Adrenal gland (tissue), 12 donors: Measurements from ENCODE around the gene PPP2R2D. TPM values are rescaled to one million over a fixed set of nuclear protein-coding genes. Genes with fewer than 3 reads are reported as not detected.

Experiments
- DNase-seq, 7 donors: peaks; one replicate each; pipeline ENCODE4 v3.0.0-alpha.2; 2019 to 2020
- H3K27ac ChIP-seq, 5 donors: fragments of 200-600 bp; sonication (generic) in 4 of 5; 1 replicate in 3 of 5; 2 replicates in 2 of 5; pipeline versions ENCODE4 v1.5.1 to v1.8.0; 2016 to 2020; ENCODE audit warnings: mild to moderate bottlenecking in 1 of 5
- H3K27me3 ChIP-seq: fragments of 200-600 bp; 2 replicates; pipeline ENCODE4 v1.8.0; 2021
- H3K36me3 ChIP-seq, 2 donors: fragments of 200-600 bp; replicated peaks in 1 of 2; 1 replicate in 1 of 2; 2 replicates in 1 of 2; pipeline versions ENCODE4 v1.5.1 to v1.8.0; 2018 to 2022
- H3K4me1 ChIP-seq, 2 donors: fragments of 200-600 bp; replicated peaks in 1 of 2; 1 replicate in 1 of 2; 2 replicates in 1 of 2; pipeline versions ENCODE4 v1.5.1 to v1.8.0; 2018 to 2021
- H3K4me3 ChIP-seq, 4 donors: fragments of 200-600 bp; sonication (generic) in 3 of 4; one replicate each; pipeline ENCODE4 v1.5.1; 2016 to 2018
- H3K9me3 ChIP-seq, 3 donors: fragments of 200-600 bp; sonication (generic) in 1 of 3; replicated peaks in 1 of 3; 1 replicate in 2 of 3; 2 replicates in 1 of 3; pipeline versions ENCODE4 v1.5.1 to v1.8.0; 2016 to 2021
- CTCF ChIP-seq, 6 experiments: fragments of 450-650 bp in 4 of 6; fragments of 200-600 bp in 2 of 6; sonication (generic) in 1 of 6; IDR thresholded peaks; 1 replicate in 5 of 6; 2 replicates in 1 of 6; pipeline versions ENCODE4 v1.5.1 to v1.8.0; 2016 to 2021; ENCODE audit warnings: antibody characterized with exemption in 6 of 6, mild to moderate bottlenecking in 2 of 6, moderate library complexity in 1 of 6
- POLR2A ChIP-seq, 2 donors: fragments of 450-650 bp; IDR thresholded peaks; one replicate each; pipeline ENCODE4 v1.6.1; 2017; ENCODE audit warnings: antibody characterized with exemption in 2 of 2, mild to moderate bottlenecking in 2 of 2, moderate library complexity in 1 of 2
- WGBS, 4 donors: extraction: QIAGEN DNeasy Blood & Tissue Kit in 2 of 4; methylation state at CpG; one replicate each; pipeline versions ENCODE4 v1.1.5 to v1.1.7; 2013 to 2017; 5-methylcytosine and 5-hydroxymethylcytosine counted together
- intact Hi-C, 2 donors: fragments of 100-400 bp; cut with DNase I; formaldehyde crosslinking; loops; one replicate each; pipeline versions ENCODE4 v1.14.1 to v1.15.0; 2022 to 2023
- polyA plus RNA-seq, 3 donors: library from polyadenylated mRNA; stranded (reverse); fragments of 200-250 nt in 2 of 3; fragments of 350-450 nt in 1 of 3; fragmentation: Illumina TruSeq in 1 of 3; extraction: RNeasy Lipid Tissue Mini Kit (QIAGEN cat#74804) in 1 of 3; gene quantifications; one replicate each; pipeline ENCODE4 v1.2.3, GENCODE V29; 2013 to 2014
- total RNA-seq, 9 donors: library from RNA; depleted of rRNA in 4 of 9; stranded (reverse); fragments of >200 nt in 4 of 9; fragments of 120-200 nt in 1 of 9; fragmentation: NEBNext Ultra II Directional in 1 of 9; extraction: Animal tissue kit (Norgen Biotek cat#: 25700) in 1 of 9; gene quantifications; one replicate each; pipeline versions ENCODE4 v1.1.0 to v1.2.4, GENCODE V29; 2013 to 2023
- donor health status: healthy with polysubstance abuse.
- donor health status: Bipolar disorder and iron deficiency.
- donor health status: DM: yes; HTN: yes; CAD: no.
- donor health status: DM: no; HTN: no; CAD: no.
- donor health status: DM: no; HTN: no; CAD: no.
- donor health status: DM: yes; HTN: yes; CAD: no.

Gene PPP2R2D
- total and polyA plus RNA-seq, 12 donors = 37.8 to 83.2 (median 58.9) TPM

GRCh38 chr10:131961777-131962662 lies 61.2 kb downstream of the PPP2R2D start:
- no peaks in the 10 kb centered on the region for H3K9me3 ChIP-seq
- TF ChIP-seq POLR2A (IDR thresholded peaks at IDR 0.05) (no peak), CTCF (IDR thresholded peaks at IDR 0.05) (no peak)
- no peak for DNase-seq
- WGBS, 4 donors = 89 to 94% (median 92%) methylated on average over 32 of the region's 32 CpGs
- no peaks in the 10 kb centered on the region for H3K27me3 ChIP-seq
- intact Hi-C loops = no loop called here
- H3K36me3 ChIP-seq = peaks cover 0 to 2% of the 10 kb centered on the region in 2 donors
- no peak overlapping the region for H3K4me3 ChIP-seq
- no peak overlapping the region for H3K27ac ChIP-seq
- no peaks in the 10 kb centered on the region for H3K4me1 ChIP-seq

GRCh38 chr10:131963350-131963749 lies 62.5 kb downstream of the PPP2R2D start:
- Histone ChIP-seq H3K27ac (no peak overlapping the region), H3K36me3 (peaks cover 0 to under 1% of the 10 kb centered on the region in 2 donors), H3K4me3 (no peak overlapping the region), H3K27me3 (no peaks in the 10 kb centered on the region), H3K9me3 (no peaks in the 10 kb centered on the region), H3K4me1 (no peaks in the 10 kb centered on the region)
- no peak for DNase-seq
- WGBS, 4 donors = 88 to 97% (median 93%) methylated on average over 18 to 20 of the region's 20 CpGs
- intact Hi-C loops = no loop called here
- no peak for TF ChIP-seq CTCF (IDR thresholded peaks at IDR 0.05)
- no peak for TF ChIP-seq POLR2A (IDR thresholded peaks at IDR 0.05)

GRCh38 chr10:131963811-131964210 lies 63.0 kb downstream of the PPP2R2D start:
- Histone ChIP-seq H3K4me1 (no peaks in the 10 kb centered on the region), H3K36me3 (peaks cover 0 to 4% of the 10 kb centered on the region in 2 donors), H3K9me3 (no peaks in the 10 kb centered on the region), H3K27ac (no peak overlapping the region), H3K4me3 (no peak overlapping the region), H3K27me3 (no peaks in the 10 kb centered on the region)
- intact Hi-C loops = no loop called here
- WGBS, 4 donors = 82 to 91% (median 86%) methylated on average over 9 of the region's 9 CpGs
- TF ChIP-seq POLR2A (IDR thresholded peaks at IDR 0.05) (no peak), CTCF (IDR thresholded peaks at IDR 0.05) (no peak)
- no peak for DNase-seq

- TF ChIP-seq CTCF (IDR thresholded peaks at IDR 0.05) (no peak), POLR2A (IDR thresholded peaks at IDR 0.05) (no peak)
- Histone ChIP-seq H3K4me1 (no peaks in the 10 kb centered on the region), H3K4me3 (no peak overlapping the region), H3K36me3 (peaks cover 0 to 9% of the 10 kb centered on the region in 2 donors), H3K9me3 (no peaks in the 10 kb centered on the region), H3K27ac (no peak overlapping the region), H3K27me3 (no peaks in the 10 kb centered on the region)
- intact Hi-C loops = no loop called here
- WGBS, 4 donors = 93 to 97% (median 96%) methylated on average over 9 of the region's 9 CpGs
- DNase-seq = no peak
Observed at GRCh38 chr10:131964298-131964697, 63.5 kb downstream of the PPP2R2D start.
